22Rv1 (cell line): ENCODE results near the gene CAPZB.

Source experiments
- H3K27ac ChIP-seq: fragments of 450-650 bp; 2 replicates; pipeline ENCODE4 v1.5.1; 2017
- CTCF ChIP-seq: fragments of 450-650 bp; IDR thresholded peaks from 2 replicates; pipeline ENCODE4 v1.5.1; 2017; ENCODE audit warnings: mild to moderate bottlenecking
- ZFX ChIP-seq: fragments of 450-650 bp; IDR thresholded peaks from 2 replicates; pipeline ENCODE4 v1.6.1; 2017; ENCODE audit warnings: antibody characterized with exemption, borderline replicate concordance

The CAPZB gene

GRCh38 chr1:19396280-19396679 is 89.1 kb downstream of the CAPZB start:
- no peak for TF ChIP-seq CTCF
- no peak for TF ChIP-seq ZFX
- no peak overlapping the region for H3K27ac ChIP-seq

- TF ChIP-seq CTCF (no peak), ZFX (no peak)
- H3K27ac ChIP-seq: no peak overlapping the region
These were observed 89.6 kb downstream of the CAPZB start for GRCh38 chr1:19395678-19396192.

GRCh38 chr1:19393046-19393445 is 92.3 kb downstream of the CAPZB start:
- H3K27ac ChIP-seq: no peak overlapping the region
- TF ChIP-seq ZFX: no peak
- TF ChIP-seq CTCF: no peak

- H3K27ac ChIP-seq: no peak overlapping the region
- TF ChIP-seq CTCF: no peak
- no peak for TF ChIP-seq ZFX
These were observed 93.1 kb downstream of the CAPZB start for GRCh38 chr1:19392221-19392620.

GRCh38 chr1:19391596-19391981 is 93.8 kb downstream of the CAPZB start:
- TF ChIP-seq CTCF (peak; percentile 60), ZFX (no peak)
- no peak overlapping the region for H3K27ac ChIP-seq

GRCh38 chr1:19390901-19391595 is 94.3 kb downstream of the CAPZB start:
- H3K27ac ChIP-seq: no peak overlapping the region
- TF ChIP-seq ZFX (no peak), CTCF (peak; percentile 85)

- H3K27ac ChIP-seq: no peak overlapping the region
- TF ChIP-seq CTCF (no peak), ZFX (no peak)
These were observed 95.0 kb downstream of the CAPZB start for GRCh38 chr1:19390166-19390850.
